ENCODE data around the gene MRPS16.
"Not testable (repeated sequence)": the region's sequence is repeated elsewhere in the genome, so short reads cannot be mapped to it uniquely, and the experiment has no call there.

The MRPS16 gene

GRCh38 chr10:73252445-73253224 lies at the start of gene MRPS16:
Gene MRPS16, minus strand, starts transcription at chr10:73252644. Its CDS starts 162 bp downstream, at chr10:73252482.
- peak; percentile 92 for DNase-seq (ENCODE audit: low read depth)

- DNase-seq (ENCODE audit: low read depth): no peak
Measured at GRCh38 chr10:73296946-73297345, 44.5 kb upstream of the MRPS16 start.

- no peak for DNase-seq (ENCODE audit: low read depth)
Measured at GRCh38 chr10:73293461-73293860, 41.0 kb upstream of the MRPS16 start.

GRCh38 chr10:73289958-73290357 lies 37.5 kb upstream of the MRPS16 start:
- DNase-seq (ENCODE audit: low read depth): no peak

- DNase-seq (ENCODE audit: low read depth): no peak
Measured at GRCh38 chr10:73287441-73287840, 35.0 kb upstream of the MRPS16 start.

GRCh38 chr10:73281097-73281496 lies 28.7 kb upstream of the MRPS16 start:
- DNase-seq (ENCODE audit: low read depth): no peak

- DNase-seq (ENCODE audit: low read depth): no peak
Measured at GRCh38 chr10:73264423-73264822, 12.0 kb upstream of the MRPS16 start.

- DNase-seq (ENCODE audit: low read depth): no peak
Measured at GRCh38 chr10:73263693-73264347, 11.4 kb upstream of the MRPS16 start.

GRCh38 chr10:73262880-73263555 lies 10.6 kb upstream of the MRPS16 start:
- no peak for DNase-seq (ENCODE audit: low read depth)

GRCh38 chr10:73262105-73262730 lies 9.8 kb upstream of the MRPS16 start:
- no peak for DNase-seq (ENCODE audit: low read depth)

- DNase-seq (ENCODE audit: low read depth): no peak
Measured at GRCh38 chr10:73261362-73261995, 9.0 kb upstream of the MRPS16 start.

- not testable (repeated sequence) for DNase-seq (ENCODE audit: low read depth)
Measured at GRCh38 chr10:73258612-73259011, 6.2 kb upstream of the MRPS16 start.

- no peak for DNase-seq (ENCODE audit: low read depth)
Measured at GRCh38 chr10:73253225-73253555, 746 bp upstream of the MRPS16 start.

GRCh38 chr10:73251683-73252444 lies 580 bp downstream of the MRPS16 start:
- DNase-seq (ENCODE audit: low read depth): no peak

GRCh38 chr10:73248259-73248724 lies 4.2 kb downstream of the MRPS16 start:
- no peak for DNase-seq (ENCODE audit: low read depth)

GRCh38 chr10:73247509-73248258 lies 4.8 kb downstream of the MRPS16 start:
- DNase-seq (ENCODE audit: low read depth): no peak

GRCh38 chr10:73246646-73247508 lies 5.6 kb downstream of the MRPS16 start, which contains the start of gene DNAJC9:
Gene DNAJC9, minus strand, starts transcription at chr10:73247255. Its CDS starts 66 bp downstream, at chr10:73247189.
- peak; percentile 90 for DNase-seq (ENCODE audit: low read depth)

GRCh38 chr10:73246322-73246645 lies 6.2 kb downstream of the MRPS16 start:
- no peak for DNase-seq (ENCODE audit: low read depth)

GRCh38 chr10:73244866-73245477 lies 7.5 kb downstream of the MRPS16 start:
- no peak for DNase-seq (ENCODE audit: low read depth)

Data from T-helper 22 cell (primary cell).